ENCODE results near the gene SRA1. TPM values are rescaled to one million over a fixed set of nuclear protein-coding genes. Genes with fewer than 3 reads are reported as not detected.

Gene SRA1
- total and polyA plus RNA-seq, 7 donors, result 33.4 to 78.0 (median 37.9) TPM

DNA sequence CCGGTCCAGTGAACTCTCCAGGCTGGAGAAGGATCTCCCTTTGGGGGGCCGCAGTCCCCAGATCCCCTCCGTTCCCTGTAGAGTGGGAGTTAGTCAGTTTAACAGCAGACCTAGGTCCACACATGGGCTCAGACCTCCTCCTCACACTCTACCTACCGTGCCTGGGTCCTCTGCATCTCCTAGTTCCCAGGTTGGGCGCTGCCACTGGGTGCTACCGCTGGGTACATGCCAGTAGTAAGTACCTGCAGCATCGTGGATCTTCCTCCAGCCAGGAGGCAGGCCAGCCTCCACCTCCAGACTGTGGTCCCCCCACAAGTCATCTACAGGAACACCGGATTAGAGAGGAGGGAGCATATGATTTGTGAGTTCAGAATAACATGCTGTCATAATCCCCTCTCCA is 6.3 kb upstream of the SRA1 start:
- H3K4me1 ChIP-seq, result peaks cover 60% of the 10 kb centered on the region
- DNase-seq, result no peak
- WGBS, 3 donors, result 58 to 64% (median 61%) methylated on average over 8 of the region's 8 CpGs

GRCh38 chr5:140561753-140562523 is 4.7 kb upstream of the SRA1 start:
- no peak for DNase-seq
- H3K9me3 ChIP-seq, result no peaks in the 10 kb centered on the region
- peaks cover 7 to 53% of the 10 kb centered on the region in 2 donors for H3K36me3 ChIP-seq (ENCODE audit: insufficient read depth in 1 of 2, low read depth in 1 of 2)
- H3K27ac ChIP-seq, result peak overlapping the region; percentile 37
- peaks cover 43% of the 10 kb centered on the region for H3K4me1 ChIP-seq
- intact Hi-C loops (cut with DNase I), result no loop called here
- TF ChIP-seq, protein P1, sequence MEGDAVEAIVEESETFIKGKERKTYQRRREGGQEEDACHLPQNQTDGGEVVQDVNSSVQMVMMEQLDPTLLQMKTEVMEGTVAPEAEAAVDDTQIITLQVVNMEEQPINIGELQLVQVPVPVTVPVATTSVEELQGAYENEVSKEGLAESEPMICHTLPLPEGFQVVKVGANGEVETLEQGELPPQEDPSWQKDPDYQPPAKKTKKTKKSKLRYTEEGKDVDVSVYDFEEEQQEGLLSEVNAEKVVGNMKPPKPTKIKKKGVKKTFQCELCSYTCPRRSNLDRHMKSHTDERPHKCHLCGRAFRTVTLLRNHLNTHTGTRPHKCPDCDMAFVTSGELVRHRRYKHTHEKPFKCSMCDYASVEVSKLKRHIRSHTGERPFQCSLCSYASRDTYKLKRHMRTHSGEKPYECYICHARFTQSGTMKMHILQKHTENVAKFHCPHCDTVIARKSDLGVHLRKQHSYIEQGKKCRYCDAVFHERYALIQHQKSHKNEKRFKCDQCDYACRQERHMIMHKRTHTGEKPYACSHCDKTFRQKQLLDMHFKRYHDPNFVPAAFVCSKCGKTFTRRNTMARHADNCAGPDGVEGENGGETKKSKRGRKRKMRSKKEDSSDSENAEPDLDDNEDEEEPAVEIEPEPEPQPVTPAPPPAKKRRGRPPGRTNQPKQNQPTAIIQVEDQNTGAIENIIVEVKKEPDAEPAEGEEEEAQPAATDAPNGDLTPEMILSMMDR (IDR thresholded peaks at IDR 0.05), result no peak
- ATAC-seq, result no peak
- no peaks in the 10 kb centered on the region for H3K27me3 ChIP-seq (ENCODE audit: insufficient read depth in 3 of 3, low read length in 2 of 3)
- 70 to 78% (median 72%) methylated on average over 10 of the region's 10 CpGs for WGBS, 3 donors
- no peak overlapping the region for H3K4me3 ChIP-seq

More for the DNA sequence above, 6.3 kb upstream of the SRA1 start:
- TF ChIP-seq, protein P1 (IDR thresholded peaks at IDR 0.05), result no peak
- intact Hi-C loops (cut with DNase I), result no loop called here
- H3K36me3 ChIP-seq (ENCODE audit: insufficient read depth in 1 of 2, low read depth in 1 of 2), result peaks cover 7 to 62% of the 10 kb centered on the region in 2 donors
- peak overlapping the region; percentile 97 for H3K27ac ChIP-seq
- H3K27me3 ChIP-seq (ENCODE audit: insufficient read depth in 3 of 3, low read length in 2 of 3), result no peaks in the 10 kb centered on the region
- H3K4me3 ChIP-seq, result peak overlapping the region; percentile 82
- no peaks in the 10 kb centered on the region for H3K9me3 ChIP-seq
- no peak for ATAC-seq

DNA sequence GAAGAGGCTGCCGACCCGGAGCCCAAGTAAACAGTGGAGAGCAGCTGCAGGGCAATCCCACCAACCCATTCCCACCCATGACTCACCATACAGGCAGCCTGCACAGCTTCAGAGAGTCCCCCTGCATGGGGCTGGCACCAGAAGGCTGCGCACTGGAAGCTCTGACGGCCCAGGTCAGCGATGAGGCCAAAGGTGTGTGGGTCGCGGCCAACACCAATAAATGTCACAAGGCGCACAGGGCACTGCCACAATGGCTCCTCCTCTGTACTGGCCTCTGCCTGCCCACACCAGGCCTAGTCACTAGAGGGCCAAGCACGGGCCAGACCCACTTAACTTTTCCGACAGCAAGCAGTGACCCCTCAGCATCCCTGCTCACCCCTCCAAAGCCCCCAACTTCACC is 3.0 kb upstream of the SRA1 start:
- Histone ChIP-seq H3K4me3 (no peak overlapping the region), H3K4me1 (peaks cover 39% of the 10 kb centered on the region), H3K27me3 (ENCODE audit: insufficient read depth in 3 of 3, low read length in 2 of 3) (no peaks in the 10 kb centered on the region), H3K36me3 (ENCODE audit: insufficient read depth in 1 of 2, low read depth in 1 of 2) (peaks cover 0 to 38% of the 10 kb centered on the region in 2 donors), H3K9me3 (no peaks in the 10 kb centered on the region), H3K27ac (no peak overlapping the region)
- DNase-seq (no peak), ATAC-seq (no peak)
- WGBS, 3 donors, result 85 to 92% (median 86%) methylated on average over 10 of the region's 10 CpGs
- intact Hi-C loops (cut with DNase I), result no loop called here
- TF ChIP-seq, protein P1 (IDR thresholded peaks at IDR 0.05), result no peak

DNA sequence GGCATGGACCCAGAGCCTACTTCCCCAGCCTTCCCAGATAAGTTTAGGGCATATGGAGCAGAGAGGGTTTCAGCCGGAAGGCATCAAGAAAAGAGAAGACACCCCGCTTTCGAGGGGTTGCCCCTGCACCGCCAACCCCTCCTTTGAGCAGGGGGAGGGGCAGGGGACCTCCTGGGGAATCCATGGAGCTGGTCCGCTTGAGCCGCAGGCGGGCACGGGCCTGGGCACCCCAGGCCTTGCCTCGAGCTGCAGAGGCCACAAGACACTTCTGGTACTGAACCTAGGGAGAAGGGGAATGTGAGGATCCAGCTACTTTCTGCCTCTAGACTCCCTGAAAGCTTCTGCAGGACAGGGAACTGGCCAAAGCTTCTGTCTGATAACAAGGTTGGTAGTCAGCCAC is 1.3 kb upstream of the SRA1 start:
- no peak overlapping the region for H3K4me3 ChIP-seq
- 89 to 93% (median 92%) methylated on average over 9 of the region's 9 CpGs for WGBS, 3 donors
- TF ChIP-seq, protein P1 (IDR thresholded peaks at IDR 0.05), result no peak
- H3K9me3 ChIP-seq, result no peaks in the 10 kb centered on the region
- H3K27me3 ChIP-seq (ENCODE audit: insufficient read depth in 3 of 3, low read length in 2 of 3), result no peaks in the 10 kb centered on the region
- intact Hi-C loops (cut with DNase I), result no loop called here
- H3K36me3 ChIP-seq (ENCODE audit: insufficient read depth in 1 of 2, low read depth in 1 of 2), result peaks cover 0 to 40% of the 10 kb centered on the region in 2 donors
- DNase-seq (no peak), ATAC-seq (no peak)
- peaks cover 41% of the 10 kb centered on the region for H3K4me1 ChIP-seq
- peak overlapping the region; percentile 94 for H3K27ac ChIP-seq
